Measurements from ENCODE around the gene SLC35F2. TPM values are rescaled to one million over a fixed set of nuclear protein-coding genes. Genes with fewer than 3 reads are reported as not detected.

The SLC35F2 gene
- total RNA-seq: 8.1 and 11.2 TPM in 2 replicates

GRCh38 chr11:107858217-107859070, at the start of gene SLC35F2:
TSS of gene SLC35F2 (minus strand) at chr11:107858787. CDS start at chr11:107858767, 20 bp downstream.

Other genes starting within 250 kb of the SLC35F2 start
- gene SLN, start 146.7 kb downstream of the SLC35F2 start, total RNA-seq: not detected in 2 replicates
- not detected in 2 replicates for gene RAB39A, start 69.7 kb upstream of the SLC35F2 start, total RNA-seq
- gene CUL5, start 150.1 kb upstream of the SLC35F2 start, total RNA-seq: 36.1 and 44.7 TPM in 2 replicates